ENCODE data around the gene SAPCD1. TPM values are rescaled to one million over a fixed set of nuclear protein-coding genes. Genes with fewer than 3 reads are reported as not detected.

The SAPCD1 gene
- total and polyA plus RNA-seq, 2 donors from 2014 or later: 6.5 to 6.8 TPM

DNA sequence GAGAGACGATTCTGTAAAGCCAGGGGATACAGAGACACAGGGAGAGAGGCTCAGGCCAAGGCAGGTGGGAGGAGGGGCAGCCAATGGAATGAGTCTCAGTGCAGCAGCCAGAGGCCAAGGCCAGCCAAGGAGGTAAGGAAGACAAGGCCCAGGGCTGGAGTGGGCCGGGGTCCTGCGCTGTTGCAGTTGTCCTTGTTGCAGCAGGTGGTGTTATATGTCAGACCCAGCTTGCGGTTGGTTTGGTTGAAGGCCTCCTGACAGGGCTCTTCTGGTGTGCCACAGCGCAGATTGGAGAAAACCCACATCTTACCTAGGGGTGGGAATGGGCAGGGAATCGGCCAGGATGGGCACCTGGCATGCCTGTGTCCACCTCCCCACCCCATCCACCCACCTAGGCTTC lies 43.5 kb upstream of the SAPCD1 start:
- Histone ChIP-seq H3K9me3 (ENCODE audit: control insufficient read depth in 2 of 3, insufficient read depth in 1 of 3, low read length in 3 of 3) (no peaks in the 10 kb centered on the region), H3K36me3 (ENCODE audit: control insufficient read depth in 2 of 3, insufficient read depth in 3 of 3, low read length in 3 of 3) (no peaks in the 10 kb centered on the region), H3K27me3 (ENCODE audit: control insufficient read depth, insufficient read depth, low read length) (no peaks in the 10 kb centered on the region), H3K4me1 (ENCODE audit: control insufficient read depth in 2 of 3, insufficient read depth in 2 of 3, low read depth in 1 of 3, low read length in 3 of 3) (no peaks in the 10 kb centered on the region), H3K4me3 (ENCODE audit: low read length in 3 of 3) (no peak overlapping the region), H3K27ac (ENCODE audit: low read depth in 2 of 2, low read length in 2 of 2) (no peak overlapping the region), H3K9ac (ENCODE audit: low read length in 3 of 3) (no peak overlapping the region)
- FAIRE-seq: no peak
- intact Hi-C loops (cut with DNase I): no loop called here
- TF ChIP-seq, protein P1, sequence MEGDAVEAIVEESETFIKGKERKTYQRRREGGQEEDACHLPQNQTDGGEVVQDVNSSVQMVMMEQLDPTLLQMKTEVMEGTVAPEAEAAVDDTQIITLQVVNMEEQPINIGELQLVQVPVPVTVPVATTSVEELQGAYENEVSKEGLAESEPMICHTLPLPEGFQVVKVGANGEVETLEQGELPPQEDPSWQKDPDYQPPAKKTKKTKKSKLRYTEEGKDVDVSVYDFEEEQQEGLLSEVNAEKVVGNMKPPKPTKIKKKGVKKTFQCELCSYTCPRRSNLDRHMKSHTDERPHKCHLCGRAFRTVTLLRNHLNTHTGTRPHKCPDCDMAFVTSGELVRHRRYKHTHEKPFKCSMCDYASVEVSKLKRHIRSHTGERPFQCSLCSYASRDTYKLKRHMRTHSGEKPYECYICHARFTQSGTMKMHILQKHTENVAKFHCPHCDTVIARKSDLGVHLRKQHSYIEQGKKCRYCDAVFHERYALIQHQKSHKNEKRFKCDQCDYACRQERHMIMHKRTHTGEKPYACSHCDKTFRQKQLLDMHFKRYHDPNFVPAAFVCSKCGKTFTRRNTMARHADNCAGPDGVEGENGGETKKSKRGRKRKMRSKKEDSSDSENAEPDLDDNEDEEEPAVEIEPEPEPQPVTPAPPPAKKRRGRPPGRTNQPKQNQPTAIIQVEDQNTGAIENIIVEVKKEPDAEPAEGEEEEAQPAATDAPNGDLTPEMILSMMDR (IDR thresholded peaks at IDR 0.05; ENCODE audit: borderline replicate concordance, extremely low read depth, insufficient read depth): no peak
- DNase-seq: no peak

- TF ChIP-seq, protein P1 (IDR thresholded peaks at IDR 0.05; ENCODE audit: borderline replicate concordance, extremely low read depth, insufficient read depth): no peak
- Histone ChIP-seq H3K9ac (ENCODE audit: low read length in 3 of 3) (no peak overlapping the region), H3K36me3 (ENCODE audit: control insufficient read depth in 2 of 3, insufficient read depth in 3 of 3, low read length in 3 of 3) (no peaks in the 10 kb centered on the region), H3K9me3 (ENCODE audit: control insufficient read depth in 2 of 3, insufficient read depth in 1 of 3, low read length in 3 of 3) (no peaks in the 10 kb centered on the region), H3K27ac (ENCODE audit: low read depth in 2 of 2, low read length in 2 of 2) (no peak overlapping the region), H3K4me1 (ENCODE audit: control insufficient read depth in 2 of 3, insufficient read depth in 2 of 3, low read depth in 1 of 3, low read length in 3 of 3) (no peaks in the 10 kb centered on the region), H3K4me3 (ENCODE audit: low read length in 3 of 3) (no peak overlapping the region), H3K27me3 (ENCODE audit: control insufficient read depth, insufficient read depth, low read length) (no peaks in the 10 kb centered on the region)
- no peak for FAIRE-seq
- intact Hi-C loops (cut with DNase I): no loop called here
- no peak for DNase-seq
Measured at GRCh38 chr6:31720196-31720770, 42.2 kb upstream of the SAPCD1 start.

DNA sequence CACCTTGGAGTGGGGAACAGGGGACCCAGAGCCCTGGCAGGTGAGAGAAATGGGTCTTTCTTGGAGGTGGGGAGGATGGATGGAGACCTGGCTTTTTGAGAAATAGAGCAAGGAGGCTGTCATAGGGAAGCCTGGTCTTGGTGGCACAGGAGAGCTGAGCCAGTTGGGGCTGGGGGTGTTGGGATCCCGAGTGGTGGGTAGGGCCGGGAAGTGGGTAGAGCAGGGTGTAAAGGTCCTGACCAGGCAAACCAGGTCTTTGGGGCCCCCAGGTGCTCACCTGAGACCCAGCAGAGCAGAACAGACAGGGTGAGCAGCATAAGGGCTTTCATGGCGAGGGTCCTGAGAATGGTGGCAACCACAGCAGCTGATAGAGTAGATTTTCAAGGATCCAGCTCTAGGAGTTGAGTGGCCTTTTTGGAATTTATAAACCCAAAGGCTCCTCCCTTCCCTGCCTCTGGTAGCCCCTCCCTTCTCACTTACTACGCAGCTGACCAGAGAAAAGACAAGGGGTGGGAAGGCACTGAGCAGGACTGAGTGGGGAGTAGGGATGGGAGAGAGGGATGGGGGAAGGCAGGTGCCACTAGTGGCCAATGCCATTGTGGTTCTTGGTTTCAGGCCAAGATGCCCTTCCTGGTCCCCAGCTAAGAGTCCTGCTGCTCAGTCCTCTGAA lies 41.0 kb upstream of the SAPCD1 start, which contains the start of gene LY6G6C:
Gene LY6G6C (minus strand): TSS at position 396 of the 670 bp plus-strand sequence. CDS start 67 bp downstream, at position 329.
- Histone ChIP-seq H3K4me1 (ENCODE audit: control insufficient read depth in 2 of 3, insufficient read depth in 2 of 3, low read depth in 1 of 3, low read length in 3 of 3) (no peaks in the 10 kb centered on the region), H3K9ac (ENCODE audit: low read length in 3 of 3) (no peak within 1 kb of the TSS), H3K4me3 (ENCODE audit: low read length in 3 of 3) (no peak within 1 kb of the TSS), H3K27ac (ENCODE audit: low read depth in 2 of 2, low read length in 2 of 2) (no peak within 1 kb of the TSS), H3K36me3 (ENCODE audit: control insufficient read depth in 2 of 3, insufficient read depth in 3 of 3, low read length in 3 of 3) (peaks cover under 1 to 8% (median under 1%) of the 10 kb centered on the region in 3 donors), H3K27me3 (ENCODE audit: control insufficient read depth, insufficient read depth, low read length) (no peaks in the 10 kb centered on the region), H3K9me3 (ENCODE audit: control insufficient read depth in 2 of 3, insufficient read depth in 1 of 3, low read length in 3 of 3) (no peaks in the 10 kb centered on the region)
- peak in 1 of 5 donors; percentile 6 for DNase-seq
- no peak for FAIRE-seq
- intact Hi-C loops (cut with DNase I): no loop called here
- TF ChIP-seq, protein P1 (IDR thresholded peaks at IDR 0.05; ENCODE audit: borderline replicate concordance, extremely low read depth, insufficient read depth): no peak
